Ishikawa (cell line): ENCODE results near the gene SH2D4B.
A peak's percentile ranks its signal among the peaks of the same experiment; 100 is the strongest.

ENCODE experiments used
- CEBPB ChIP-seq: IDR thresholded peaks from 2 replicates; pipeline ENCODE4 v1.6.1; 2012
- CREB1 ChIP-seq: IDR thresholded peaks from 2 replicates; pipeline ENCODE4 v1.6.1; 2012; ENCODE audit warnings: low read depth
- EGR1 ChIP-seq: IDR thresholded peaks from 2 replicates; pipeline ENCODE4 v1.6.1; 2012
- EP300 ChIP-seq: IDR thresholded peaks from 2 replicates; pipeline ENCODE4 v1.6.1; 2012; ENCODE audit warnings: borderline replicate concordance
- FOXM1 ChIP-seq: IDR thresholded peaks from 2 replicates; pipeline ENCODE4 v1.6.1; 2012; ENCODE audit warnings: low read depth, borderline replicate concordance
- MAX ChIP-seq: IDR thresholded peaks from 2 replicates; pipeline ENCODE4 v1.6.1; 2012
- NFIC ChIP-seq: IDR thresholded peaks from 2 replicates; pipeline ENCODE4 v1.6.1; 2012
- RAD21 ChIP-seq: IDR thresholded peaks from 2 replicates; pipeline ENCODE4 v1.6.1; 2012; ENCODE audit warnings: low read depth
- TAF1 ChIP-seq: IDR thresholded peaks from 2 replicates; pipeline ENCODE4 v1.6.1; 2012; ENCODE audit warnings: low read depth, mild to moderate bottlenecking
- TCF12 ChIP-seq: IDR thresholded peaks from 2 replicates; pipeline ENCODE4 v1.6.1; 2012; ENCODE audit warnings: low read depth
- TEAD4 ChIP-seq: IDR thresholded peaks from 2 replicates; pipeline ENCODE4 v1.6.1; 2012
- YY1 ChIP-seq: IDR thresholded peaks from 2 replicates; pipeline ENCODE4 v1.6.1; 2012; ENCODE audit warnings: low read depth
- ZBTB7A ChIP-seq: IDR thresholded peaks from 2 replicates; pipeline ENCODE4 v1.6.1; 2012; ENCODE audit warnings: low read depth
- TF ChIP-seq, protein P1 (sequence below): IDR thresholded peaks from 2 replicates; pipeline ENCODE4 v1.6.1; 2012; ENCODE audit warnings: low read depth, mild to moderate bottlenecking
- TF ChIP-seq, protein P2 (sequence below): IDR thresholded peaks from 2 replicates; pipeline ENCODE4 v1.6.1; 2012

The SH2D4B gene

GRCh38 chr10:80498833-80499741, 38.6 kb upstream of the SH2D4B start:
- TF ChIP-seq NFIC (peak; percentile 29; the same call in 1 of the 2 replicates), CEBPB (peak; percentile 99), EP300 (no peak; the same call in 1 of the 2 replicates)

DNA sequence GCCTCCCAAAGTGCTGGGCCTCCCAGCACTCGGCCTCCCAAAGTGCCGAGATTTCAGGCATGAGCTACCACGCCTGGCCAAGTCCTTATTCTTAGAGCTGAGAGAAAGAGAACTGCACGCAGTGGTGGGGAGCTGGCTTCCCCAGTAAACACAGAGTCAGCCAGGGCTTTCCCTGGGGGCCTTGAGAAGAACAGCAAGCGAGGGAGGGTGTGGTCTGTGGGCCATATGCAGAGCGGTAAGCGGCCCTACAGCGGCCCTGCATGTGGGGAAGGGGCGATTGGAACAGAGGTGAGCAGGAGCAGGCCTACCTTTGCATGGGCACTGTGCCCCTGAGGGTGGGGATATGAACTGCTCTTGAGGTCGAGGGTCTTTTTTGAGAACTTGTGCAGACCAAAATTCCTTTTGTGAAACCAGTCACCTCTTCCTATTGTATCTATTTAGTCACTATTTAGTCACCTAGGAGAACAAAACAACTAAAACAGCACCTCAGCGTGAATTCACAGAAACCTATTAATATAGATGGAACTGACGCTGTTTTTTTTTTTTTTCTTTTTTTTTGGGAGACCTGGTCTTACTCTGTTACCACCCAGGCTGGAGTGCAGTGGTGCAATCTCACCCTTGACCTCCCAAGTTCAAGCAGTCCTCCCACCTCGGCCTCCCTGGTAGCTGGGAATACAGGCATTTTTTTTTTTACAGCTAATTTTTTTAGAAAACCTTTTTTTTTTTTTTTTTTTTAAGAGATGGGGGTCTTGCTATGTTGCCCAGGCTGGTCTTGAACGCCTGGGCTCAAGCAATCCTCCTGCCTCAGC, 36.9 kb upstream of the SH2D4B start:
- TF ChIP-seq EGR1 (no peak), MAX (no peak), ZBTB7A (no peak), NFIC (no peak), TEAD4 (no peak), RAD21 (no peak), FOXM1 (no peak), CEBPB (no peak), CREB1 (no peak), TAF1 (no peak), YY1 (no peak), TCF12 (no peak), EP300 (no peak)
- TF ChIP-seq, protein P1, sequence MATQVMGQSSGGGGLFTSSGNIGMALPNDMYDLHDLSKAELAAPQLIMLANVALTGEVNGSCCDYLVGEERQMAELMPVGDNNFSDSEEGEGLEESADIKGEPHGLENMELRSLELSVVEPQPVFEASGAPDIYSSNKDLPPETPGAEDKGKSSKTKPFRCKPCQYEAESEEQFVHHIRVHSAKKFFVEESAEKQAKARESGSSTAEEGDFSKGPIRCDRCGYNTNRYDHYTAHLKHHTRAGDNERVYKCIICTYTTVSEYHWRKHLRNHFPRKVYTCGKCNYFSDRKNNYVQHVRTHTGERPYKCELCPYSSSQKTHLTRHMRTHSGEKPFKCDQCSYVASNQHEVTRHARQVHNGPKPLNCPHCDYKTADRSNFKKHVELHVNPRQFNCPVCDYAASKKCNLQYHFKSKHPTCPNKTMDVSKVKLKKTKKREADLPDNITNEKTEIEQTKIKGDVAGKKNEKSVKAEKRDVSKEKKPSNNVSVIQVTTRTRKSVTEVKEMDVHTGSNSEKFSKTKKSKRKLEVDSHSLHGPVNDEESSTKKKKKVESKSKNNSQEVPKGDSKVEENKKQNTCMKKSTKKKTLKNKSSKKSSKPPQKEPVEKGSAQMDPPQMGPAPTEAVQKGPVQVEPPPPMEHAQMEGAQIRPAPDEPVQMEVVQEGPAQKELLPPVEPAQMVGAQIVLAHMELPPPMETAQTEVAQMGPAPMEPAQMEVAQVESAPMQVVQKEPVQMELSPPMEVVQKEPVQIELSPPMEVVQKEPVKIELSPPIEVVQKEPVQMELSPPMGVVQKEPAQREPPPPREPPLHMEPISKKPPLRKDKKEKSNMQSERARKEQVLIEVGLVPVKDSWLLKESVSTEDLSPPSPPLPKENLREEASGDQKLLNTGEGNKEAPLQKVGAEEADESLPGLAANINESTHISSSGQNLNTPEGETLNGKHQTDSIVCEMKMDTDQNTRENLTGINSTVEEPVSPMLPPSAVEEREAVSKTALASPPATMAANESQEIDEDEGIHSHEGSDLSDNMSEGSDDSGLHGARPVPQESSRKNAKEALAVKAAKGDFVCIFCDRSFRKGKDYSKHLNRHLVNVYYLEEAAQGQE = no peak
- TF ChIP-seq, protein P2, sequence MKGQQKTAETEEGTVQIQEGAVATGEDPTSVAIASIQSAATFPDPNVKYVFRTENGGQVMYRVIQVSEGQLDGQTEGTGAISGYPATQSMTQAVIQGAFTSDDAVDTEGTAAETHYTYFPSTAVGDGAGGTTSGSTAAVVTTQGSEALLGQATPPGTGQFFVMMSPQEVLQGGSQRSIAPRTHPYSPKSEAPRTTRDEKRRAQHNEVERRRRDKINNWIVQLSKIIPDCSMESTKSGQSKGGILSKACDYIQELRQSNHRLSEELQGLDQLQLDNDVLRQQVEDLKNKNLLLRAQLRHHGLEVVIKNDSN = no peak

- no peak for TF ChIP-seq TAF1
- 0 out of 2 replicates have a peak, but pooled peaks have one; percentile 13 for TF ChIP-seq EP300
- TF ChIP-seq EGR1 = no peak
- TF ChIP-seq, protein P1 = no peak
- no peak for TF ChIP-seq RAD21
- TF ChIP-seq CEBPB = no peak
- peak; percentile 56 for TF ChIP-seq TEAD4
- TF ChIP-seq, protein P2 = no peak
- TF ChIP-seq FOXM1 = no peak
- no peak; the same call in 1 of the 2 replicates for TF ChIP-seq ZBTB7A
- TF ChIP-seq TCF12 = peak; percentile 44; the same call in 1 of the 2 replicates
- TF ChIP-seq YY1 = no peak
- peak; percentile 47 for TF ChIP-seq NFIC
- no peak for TF ChIP-seq CREB1
- TF ChIP-seq MAX = 0 out of 2 replicates have a peak, but pooled peaks have one; percentile 40
Observed at GRCh38 chr10:80501381-80501912, 36.3 kb upstream of the SH2D4B start.

GRCh38 chr10:80501913-80502521, 35.7 kb upstream of the SH2D4B start:
- no peak for TF ChIP-seq TAF1
- peak; percentile 59 for TF ChIP-seq TEAD4
- 0 out of 2 replicates have a peak, but pooled peaks have one; percentile 61 for TF ChIP-seq ZBTB7A
- peak; percentile 31; the same call in 1 of the 2 replicates for TF ChIP-seq TCF12
